HEK293 (cell line): ENCODE measurements around the gene NPTXR.

Experiments used
- CTCF ChIA-PET: fragments of 350-600 bp; formaldehyde crosslinking; extraction: SDS; loops from one replicate; lab custom pipeline; 2021; ENCODE audit warnings: antibody characterized with exemption; lab: Yijun Ruan, JAX
- POLR2A ChIA-PET: fragments of 300-600 bp; formaldehyde crosslinking; extraction: SDS; loops from one replicate; lab custom pipeline; 2020; ENCODE audit warnings: antibody characterized with exemption, inconsistent platforms; lab: Yijun Ruan, JAX
- H3K27ac ChIP-seq: fragments of 200-500 bp; sonication (Bioruptor generic); 2 replicates; pipeline ENCODE4 v1.5.1; 2014; ENCODE audit warnings: low read depth, low read length, control low read depth, inconsistent platforms; ENCODE audit errors: extremely low read depth
- H3K36me3 ChIP-seq, 2 experiments: fragments of 200-500 bp in 1 of 2; sonication (Bioruptor generic) in 1 of 2; 1 replicate in 1 of 2; 2 replicates in 1 of 2; pipeline ENCODE4 v1.5.1; 2014 to 2017; ENCODE audit warnings: inconsistent platforms in 2 of 2, low read length in 2 of 2; ENCODE audit not compliant: control insufficient read depth in 2 of 2, insufficient read depth in 1 of 2
- H3K4me1 ChIP-seq: fragments of 200-500 bp; sonication (Bioruptor generic); 2 replicates; pipeline ENCODE4 v1.5.1; 2014; ENCODE audit warnings: mild to moderate bottlenecking, low read length, inconsistent platforms; ENCODE audit not compliant: control insufficient read depth, insufficient read depth
- H3K4me3 ChIP-seq: 2 replicates; pipeline ENCODE4 v1.5.1; 2011; ENCODE audit warnings: low read depth, mild to moderate bottlenecking, control low read depth, low read length, moderate library complexity
- H3K9me3 ChIP-seq: fragments of 200-500 bp; sonication (Bioruptor generic); 2 replicates; pipeline ENCODE4 v1.5.1; 2014; ENCODE audit warnings: low read depth, low read length, inconsistent platforms; ENCODE audit not compliant: control insufficient read depth, insufficient read depth
- KLF8 ChIP-seq: fragments of 450-650 bp; formaldehyde crosslinking; IDR thresholded peaks from 2 replicates; pipeline ENCODE4 v1.5.1; 2016; ENCODE audit warnings: missing biosample characterization, missing genetic modification characterization
- TSHZ1 ChIP-seq: fragments of 450-650 bp; formaldehyde crosslinking; IDR thresholded peaks from 2 replicates; pipeline ENCODE4 v1.5.1; 2016; ENCODE audit warnings: missing biosample characterization, missing genetic modification characterization, borderline replicate concordance
- ZBTB1 ChIP-seq: fragments of 450-650 bp; formaldehyde crosslinking; IDR thresholded peaks from 2 replicates; pipeline ENCODE4 v1.5.1; 2016; ENCODE audit warnings: missing biosample characterization, missing genetic modification characterization
- ZEB2 ChIP-seq: fragments of 450-650 bp; formaldehyde crosslinking; IDR thresholded peaks from 2 replicates; pipeline ENCODE4 v1.5.1; 2016; ENCODE audit warnings: missing biosample characterization, missing genetic modification characterization
- ZNF10 ChIP-seq: fragments of 450-650 bp; formaldehyde crosslinking; IDR thresholded peaks from 2 replicates; pipeline ENCODE4 v1.5.1; 2017; ENCODE audit warnings: missing biosample characterization, missing genetic modification characterization
- ZNF112 ChIP-seq: fragments of 450-650 bp; formaldehyde crosslinking; IDR thresholded peaks from 2 replicates; pipeline ENCODE4 v1.5.0; 2017; ENCODE audit warnings: missing biosample characterization, missing genetic modification characterization
- ZNF184 ChIP-seq: fragments of 450-650 bp; IDR thresholded peaks from 2 replicates; pipeline ENCODE4 v1.5.1; 2018; ENCODE audit warnings: missing biosample characterization, mild to moderate bottlenecking, missing genetic modification characterization
- ZNF23 ChIP-seq: fragments of 450-650 bp; formaldehyde crosslinking; IDR thresholded peaks from 2 replicates; pipeline ENCODE4 v1.5.1; 2016; ENCODE audit warnings: missing biosample characterization, missing genetic modification characterization, borderline replicate concordance
- ZNF292 ChIP-seq: fragments of 450-650 bp; formaldehyde crosslinking; IDR thresholded peaks from 2 replicates; pipeline ENCODE4 v1.5.1; 2016; ENCODE audit warnings: low read depth, missing biosample characterization, missing genetic modification characterization, borderline replicate concordance
- ZNF398 ChIP-seq: fragments of 450-650 bp; formaldehyde crosslinking; IDR thresholded peaks from 2 replicates; pipeline ENCODE4 v1.5.1; 2017; ENCODE audit warnings: missing biosample characterization, missing genetic modification characterization
- ZNF529 ChIP-seq: fragments of 450-650 bp; formaldehyde crosslinking; IDR thresholded peaks from 2 replicates; pipeline ENCODE4 v1.5.1; 2017; ENCODE audit warnings: missing genetic modification characterization, missing biosample characterization; ENCODE audit not compliant: insufficient replicate concordance
- ZNF530 ChIP-seq: fragments of 450-650 bp; formaldehyde crosslinking; IDR thresholded peaks from 2 replicates; pipeline ENCODE4 v1.5.1; 2016; ENCODE audit warnings: low read depth, missing biosample characterization, missing genetic modification characterization
- ZNF623 ChIP-seq: fragments of 450-650 bp; formaldehyde crosslinking; IDR thresholded peaks from 2 replicates; pipeline ENCODE4 v1.5.1; 2016; ENCODE audit warnings: missing biosample characterization, missing genetic modification characterization
- ZNF76 ChIP-seq: fragments of 450-650 bp; formaldehyde crosslinking; IDR thresholded peaks from 2 replicates; pipeline ENCODE4; 2016; ENCODE audit warnings: low read depth, missing biosample characterization, missing genetic modification characterization, borderline replicate concordance

NPTXR gene

GRCh38 chr22:38878001-38878400 is 34.2 kb upstream of the NPTXR start:
- H3K4me3 ChIP-seq: no peak overlapping the region
- peaks cover 7% of the 10 kb centered on the region; the same call in 1 of the 2 replicates for H3K4me1 ChIP-seq
- no peak overlapping the region for H3K27ac ChIP-seq
- TF ChIP-seq ZNF292 (tag by site-specific recombination) (no peak), ZNF530 (tag by site-specific recombination) (no peak), ZNF529 (tag by site-specific recombination) (no peak), ZNF23 (tag by site-specific recombination) (no peak), ZEB2 (no peak)
- H3K36me3 ChIP-seq: no peaks in the 10 kb centered on the region
- ChIA-PET CTCF (interaction anchor here (0.6 to 4.2 kb wide), 4 partner anchors 8 to 338 kb away, joined by 3 to 28 read pairs (median 4); no protein-coding TSS in a partner anchor), POLR2A (no interaction called here)
- no peaks in the 10 kb centered on the region for H3K9me3 ChIP-seq

GRCh38 chr22:38874529-38875222 is 30.8 kb upstream of the NPTXR start:
- no peak overlapping the region for H3K4me3 ChIP-seq
- POLR2A ChIA-PET: interaction anchor here (0.6 to 0.7 kb wide), 2 partner anchors 32 to 110 kb away, joined by 3 read pairs; no protein-coding TSS in a partner anchor
- no peak for TF ChIP-seq ZNF76 (tag by site-specific recombination)
- no peak for TF ChIP-seq ZNF184 (tag by site-specific recombination)
- TF ChIP-seq ZNF623 (tag by site-specific recombination): no peak
- no peak for TF ChIP-seq TSHZ1 (tag by site-specific recombination)
- no peak for TF ChIP-seq ZNF112 (tag by site-specific recombination)
- no peak for TF ChIP-seq ZBTB1 (tag by site-specific recombination)
- TF ChIP-seq KLF8 (tag by site-specific recombination): no peak
- no peak for TF ChIP-seq ZNF10 (tag by site-specific recombination)
- no peak for TF ChIP-seq ZNF398
- TF ChIP-seq, all 188 proteins: peak for 0
- H3K9me3 ChIP-seq: no peaks in the 10 kb centered on the region
- H3K4me1 ChIP-seq: peaks cover 12% of the 10 kb centered on the region; the same call in 1 of the 2 replicates
- no peak overlapping the region for H3K27ac ChIP-seq
- H3K36me3 ChIP-seq: peaks cover 3 to 5% of the 10 kb centered on the region in 2 experiments; a peak in 2 of 3 replicates
- CTCF ChIA-PET: interaction anchor here (0.9 to 1.9 kb wide), 4 partner anchors 11 to 129 kb away, joined by 3 to 7 read pairs (median 4); no protein-coding TSS in a partner anchor
